Endothelial cell of umbilical vein (primary cell): ENCODE data around the gene CCDC60. TPM values are rescaled to one million over a fixed set of nuclear protein-coding genes. Genes with fewer than 3 reads are reported as not detected.

Experiments
- BruUV-seq: library from RNA; stranded (reverse); fragments of 400-500 nt; replicated peaks from 2 replicates; lab custom pipeline; 2021; lab: Mats Ljungman, UMichigan
- CTCF ChIA-PET: fragments of 300-600, 350-600 bp; sonication (Branson Sonifier 250); formaldehyde crosslinking; loops from one replicate; lab custom pipeline; 2021; ENCODE audit warnings: antibody characterized with exemption, inconsistent platforms; lab: Charles Lee
- POLR2A ChIA-PET: fragments of 300-600, 350-600 bp; sonication (Branson Sonifier 250); formaldehyde crosslinking; loops from one replicate; lab custom pipeline; 2021; ENCODE audit warnings: antibody characterized with exemption, inconsistent platforms; lab: Charles Lee
- DNase-seq: peaks from one replicate; pipeline ENCODE4 v3.0.0-alpha.2; 2011; ENCODE audit warnings: low read depth, low spot score
- FAIRE-seq: peaks from 2 replicates; lab custom pipeline; 2011; peaks lifted over from hg19 to GRCh38; lab: Jason Lieb, UNC
- H2AFZ ChIP-seq: 2 replicates; pipeline ENCODE4 v1.6.0; 2012; ENCODE audit warnings: low read depth, low read length, control low read depth, inconsistent platforms
- H3K27ac ChIP-seq: 2 replicates; pipeline ENCODE4 v1.5.1; 2011; ENCODE audit warnings: low read depth, mild to moderate bottlenecking, control low read depth, low read length, moderate library complexity; ENCODE audit not compliant: insufficient read depth
- H3K27me3 ChIP-seq, 2 experiments: 2 replicates each; pipeline versions ENCODE4 v1.6.0 to v1.6.1; 2011; ENCODE audit warnings: low read length in 2 of 2, mixed read lengths in 1 of 2; ENCODE audit not compliant: control insufficient read depth in 2 of 2, insufficient read depth in 2 of 2
- H3K36me3 ChIP-seq, 2 experiments: 2 replicates in 1 of 2; 3 replicates in 1 of 2; pipeline ENCODE4 v1.5.1; 2011; ENCODE audit warnings: low read length in 2 of 2, mild to moderate bottlenecking in 1 of 2, moderate library complexity in 1 of 2; ENCODE audit not compliant: control insufficient read depth in 2 of 2, insufficient read depth in 2 of 2; ENCODE audit errors: extremely low read depth in 1 of 2
- H3K4me1 ChIP-seq: 3 replicates; pipeline ENCODE4 v1.5.1; 2011; ENCODE audit warnings: mild to moderate bottlenecking, low read length; ENCODE audit not compliant: control insufficient read depth, insufficient read depth; ENCODE audit errors: extremely low read depth
- H3K4me2 ChIP-seq: 2 replicates; pipeline ENCODE4 v1.6.1; 2011; ENCODE audit warnings: low read length, control low read depth, mixed read lengths; ENCODE audit not compliant: insufficient read depth
- H3K4me3 ChIP-seq, 3 experiments: fragments of 200-600 bp in 1 of 3; sonication (generic), shearing (Covaris generic) in 1 of 3; replicated peaks in 1 of 3; 2 replicates each; pipeline ENCODE4 v1.5.1; 2011 to 2016; ENCODE audit warnings: control low read depth in 3 of 3, low read length in 3 of 3, mild to moderate bottlenecking in 2 of 3, inconsistent platforms in 1 of 3, low read depth in 1 of 3, moderate library complexity in 1 of 3; ENCODE audit not compliant: insufficient read depth in 1 of 3
- H3K79me2 ChIP-seq: 2 replicates; pipeline ENCODE4 v1.6.0; 2012; ENCODE audit warnings: low read length, inconsistent platforms; ENCODE audit not compliant: control insufficient read depth, insufficient read depth
- H3K9ac ChIP-seq: replicated peaks from 2 replicates; pipeline ENCODE3; 2011; ENCODE audit warnings: low read length, control low read depth; ENCODE audit not compliant: insufficient read depth; ENCODE audit errors: extremely low read depth
- H3K9me1 ChIP-seq: replicated peaks from 3 replicates; pipeline ENCODE4 v1.6.0; 2011; ENCODE audit warnings: mild to moderate bottlenecking, low read length; ENCODE audit not compliant: control insufficient read depth, insufficient read depth; ENCODE audit errors: extremely low read depth
- H3K9me3 ChIP-seq: replicated peaks from 2 replicates; pipeline ENCODE4 v1.5.1; 2012; ENCODE audit warnings: low read length, inconsistent platforms; ENCODE audit not compliant: control insufficient read depth, insufficient read depth
- H4K20me1 ChIP-seq: replicated peaks from 2 replicates; pipeline ENCODE3; 2011; ENCODE audit warnings: mild to moderate bottlenecking, low read length; ENCODE audit not compliant: control insufficient read depth, insufficient read depth; ENCODE audit errors: extremely low read depth
- EZH2 ChIP-seq: IDR thresholded peaks from 2 replicates; pipeline ENCODE4 v1.6.1; 2012; ENCODE audit warnings: borderline replicate concordance, low read depth, mild to moderate bottlenecking, moderate library complexity, low read length, inconsistent platforms; ENCODE audit not compliant: severe bottlenecking
- FOS ChIP-seq: IDR thresholded peaks from 2 replicates; pipeline ENCODE4 v1.6.1; 2011; ENCODE audit warnings: mild to moderate bottlenecking, low read length, moderate library complexity, borderline replicate concordance; ENCODE audit not compliant: insufficient read depth
- GATA2 ChIP-seq: IDR thresholded peaks from 2 replicates; pipeline ENCODE4 v1.7.0; 2011; ENCODE audit warnings: low read depth, mild to moderate bottlenecking, moderate library complexity, mixed read lengths, low read length; ENCODE audit not compliant: insufficient read length, insufficient read depth
- JUN ChIP-seq: IDR thresholded peaks from 2 replicates; pipeline ENCODE4 v1.6.1; 2011; ENCODE audit warnings: borderline replicate concordance, low read depth; ENCODE audit not compliant: insufficient read length, insufficient read depth
- MYC ChIP-seq: IDR thresholded peaks from one replicate; pipeline ENCODE4 v1.6.1; 2011; ENCODE audit warnings: mild to moderate bottlenecking, low read depth, low read length
- POLR2A ChIP-seq: IDR thresholded peaks from 2 replicates; pipeline ENCODE4 v1.6.1; 2012; ENCODE audit warnings: low read depth, mild to moderate bottlenecking, control low read depth, low read length
- POLR2AphosphoS5 ChIP-seq: IDR thresholded peaks from 2 replicates; pipeline ENCODE4 v1.6.1; 2012; ENCODE audit warnings: low read depth, mild to moderate bottlenecking, control low read depth, low read length, moderate library complexity; ENCODE audit not compliant: insufficient read depth
- dilution Hi-C: fragments of 300-500 bp; cut with MboI; formaldehyde crosslinking; loops from one replicate; pipeline ENCODE4 v1.15.0; 2019; ENCODE audit warnings: low sequenced_read_pairs; ENCODE audit not compliant: extremely low pct_ligation_motif_present
- intact Hi-C: fragments of 100-400 bp; cut with micrococcal nuclease; formaldehyde crosslinking; loops from one replicate; pipeline ENCODE4 v1.10.0; 2022
- polyA plus RNA-seq, 4 experiments: library from polyadenylated mRNA; depleted of rRNA in 3 of 4; stranded (reverse) in 3 of 4; unstranded in 1 of 4; fragments of >200 nt; gene quantifications; 2 replicates each; pipeline versions ENCODE4 v1.2.1 to v1.2.3, GENCODE V29; 2011 to 2012; ENCODE audit warnings: missing spikeins in 1 of 4
- total RNA-seq: library from RNA; stranded (reverse); gene quantifications from 2 replicates; pipeline ENCODE4 v1.2.3, GENCODE V29; 2021
- TF ChIP-seq, protein P1 (sequence below): IDR thresholded peaks from 2 replicates; pipeline ENCODE4 v1.6.1; 2011; ENCODE audit not compliant: insufficient read depth, insufficient read length
- TF ChIP-seq, protein P2 (sequence below), 2 donors: IDR thresholded peaks; 1 replicate in 1 of 2; 2 replicates in 1 of 2; pipeline ENCODE4 v1.5.1; 2011; ENCODE audit warnings: low read length in 2 of 2, mild to moderate bottlenecking in 2 of 2, moderate library complexity in 2 of 2, control low read depth in 1 of 2, inconsistent platforms in 1 of 2, low read depth in 1 of 2; ENCODE audit not compliant: insufficient read depth in 1 of 2; ENCODE audit errors: extremely low read depth in 1 of 2

Gene CCDC60
- total and polyA plus RNA-seq, 2 donors (not counting 3 experiments of a cell fraction or from before 2014, with no cell fraction given) = not detected

DNA sequence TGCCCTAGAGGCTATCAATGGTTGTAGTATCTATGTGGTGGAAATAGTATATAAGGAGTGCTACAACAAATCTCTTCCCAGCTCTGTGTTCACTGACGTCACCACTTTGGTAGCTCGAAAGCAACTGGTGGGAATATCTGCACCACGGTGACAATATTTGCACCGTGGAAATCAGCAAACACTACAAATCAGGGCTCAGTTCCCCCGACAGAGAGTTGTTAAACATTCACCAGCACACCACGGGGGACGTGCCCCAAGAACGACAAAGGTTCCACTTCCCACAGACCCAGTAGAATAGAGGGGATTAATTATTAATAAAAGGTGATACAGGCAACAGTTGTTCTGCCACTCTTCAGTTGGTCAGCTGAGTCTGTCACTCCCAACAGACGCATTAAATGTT lies 98.4 kb downstream of the CCDC60 start:
- Histone ChIP-seq H2AFZ (no peak overlapping the region), H3K4me2 (no peak overlapping the region), H3K79me2 (no peaks in the 10 kb centered on the region), H3K4me3 (no peak overlapping the region), H4K20me1 (no peaks in the 10 kb centered on the region), H3K27me3 (no peaks in the 10 kb centered on the region), H3K4me1 (no peaks in the 10 kb centered on the region), H3K9me1 (no peaks in the 10 kb centered on the region), H3K9me3 (no peaks in the 10 kb centered on the region), H3K36me3 (no peaks in the 10 kb centered on the region), H3K9ac (no peak overlapping the region), H3K27ac (no peak overlapping the region)
- no peak for TF ChIP-seq POLR2A
- no peak for TF ChIP-seq GATA2
- TF ChIP-seq MYC = no peak
- TF ChIP-seq, protein P1, sequence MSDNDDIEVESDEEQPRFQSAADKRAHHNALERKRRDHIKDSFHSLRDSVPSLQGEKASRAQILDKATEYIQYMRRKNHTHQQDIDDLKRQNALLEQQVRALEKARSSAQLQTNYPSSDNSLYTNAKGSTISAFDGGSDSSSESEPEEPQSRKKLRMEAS = no peak
- TF ChIP-seq FOS = no peak
- no peak for TF ChIP-seq EZH2
- TF ChIP-seq, protein P2, sequence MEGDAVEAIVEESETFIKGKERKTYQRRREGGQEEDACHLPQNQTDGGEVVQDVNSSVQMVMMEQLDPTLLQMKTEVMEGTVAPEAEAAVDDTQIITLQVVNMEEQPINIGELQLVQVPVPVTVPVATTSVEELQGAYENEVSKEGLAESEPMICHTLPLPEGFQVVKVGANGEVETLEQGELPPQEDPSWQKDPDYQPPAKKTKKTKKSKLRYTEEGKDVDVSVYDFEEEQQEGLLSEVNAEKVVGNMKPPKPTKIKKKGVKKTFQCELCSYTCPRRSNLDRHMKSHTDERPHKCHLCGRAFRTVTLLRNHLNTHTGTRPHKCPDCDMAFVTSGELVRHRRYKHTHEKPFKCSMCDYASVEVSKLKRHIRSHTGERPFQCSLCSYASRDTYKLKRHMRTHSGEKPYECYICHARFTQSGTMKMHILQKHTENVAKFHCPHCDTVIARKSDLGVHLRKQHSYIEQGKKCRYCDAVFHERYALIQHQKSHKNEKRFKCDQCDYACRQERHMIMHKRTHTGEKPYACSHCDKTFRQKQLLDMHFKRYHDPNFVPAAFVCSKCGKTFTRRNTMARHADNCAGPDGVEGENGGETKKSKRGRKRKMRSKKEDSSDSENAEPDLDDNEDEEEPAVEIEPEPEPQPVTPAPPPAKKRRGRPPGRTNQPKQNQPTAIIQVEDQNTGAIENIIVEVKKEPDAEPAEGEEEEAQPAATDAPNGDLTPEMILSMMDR (IDR thresholded peaks at IDR 0.05; ENCODE audit: extremely low read depth in 1 of 2, insufficient read depth in 1 of 2, low read depth in 1 of 2, low read length in 2 of 2) = no peak
- no peak for TF ChIP-seq JUN
- TF ChIP-seq POLR2AphosphoS5 = no peak
- ChIA-PET CTCF (interaction anchor here (1.1 to 1.4 kb wide), 2 partner anchors 11 to 20 kb away, joined by 3 to 9 read pairs; no protein-coding TSS in a partner anchor), POLR2A (no interaction called here)
- FAIRE-seq = no peak
- intact Hi-C loops (no loop called here), dilution Hi-C loops (no loop called here)
- BruUV-seq = no TSS peak
- DNase-seq = no peak
